ENCODE measurements around the gene KCND3. TPM values are rescaled to one million over a fixed set of nuclear protein-coding genes. Genes with fewer than 3 reads are reported as not detected.

The KCND3 gene
- total and polyA plus RNA-seq, 2 of the 4 experiments (the other 2 are of a cell fraction) = under 0.01 to 0.03 TPM

DNA sequence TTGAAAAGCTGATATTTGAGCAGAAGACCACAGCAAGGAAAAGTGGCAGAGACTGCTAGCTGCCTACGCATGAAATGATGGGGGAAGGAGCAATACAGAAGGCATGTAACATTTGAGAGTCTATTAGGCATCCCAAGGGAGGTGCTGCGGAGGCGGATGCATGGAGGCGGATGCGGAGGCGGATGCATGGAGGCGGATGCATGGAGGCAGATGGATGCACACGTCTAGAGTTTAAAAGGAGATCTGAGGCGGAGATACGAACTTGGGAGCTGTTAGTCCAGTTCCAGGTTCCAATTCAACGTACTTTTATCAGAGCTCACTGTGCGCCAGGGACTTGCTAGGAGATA lies 234.5 kb downstream of the KCND3 start (continued):
- TF ChIP-seq RCOR1 (IDR thresholded peaks at IDR 0.05; ENCODE audit: insufficient replicate concordance, low read length) (no peak), RAD21 (IDR thresholded peaks at IDR 0.05; ENCODE audit: low read length) (no peak), CEBPB (IDR thresholded peaks at IDR 0.05; ENCODE audit: low read depth, low read length) (no peak)

DNA sequence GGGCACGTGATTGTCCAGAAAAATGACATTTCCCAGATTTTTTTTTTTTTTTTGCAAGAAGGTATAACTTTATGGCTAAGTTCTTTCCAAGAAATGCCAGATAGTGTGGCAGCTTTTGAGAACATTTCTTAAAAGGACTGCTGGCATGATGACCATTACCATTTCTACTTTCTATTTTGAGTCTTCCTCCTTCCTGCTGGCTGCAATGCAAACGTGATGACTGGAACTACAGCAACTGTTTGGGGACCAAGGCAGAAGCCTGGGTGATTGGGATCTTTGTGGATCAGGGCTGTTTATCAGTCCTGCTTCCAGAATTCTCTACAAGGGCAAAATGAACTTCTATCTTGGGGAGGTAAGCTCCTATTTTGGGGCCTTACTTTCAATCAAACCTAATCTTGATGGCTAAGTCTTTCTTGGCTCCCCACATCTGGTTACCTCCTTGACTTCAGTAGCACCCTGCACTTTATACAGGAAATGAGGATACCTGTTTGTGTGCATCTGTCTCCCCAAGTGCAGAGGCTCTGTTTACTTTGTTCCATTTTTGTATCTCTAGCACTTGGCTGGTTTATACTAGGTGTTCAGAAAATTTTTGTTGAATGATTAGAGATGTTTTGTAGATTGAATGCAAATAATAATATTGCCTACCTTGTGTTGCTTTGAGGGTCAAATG lies 237.4 kb downstream of the KCND3 start:
- TF ChIP-seq, protein P1, sequence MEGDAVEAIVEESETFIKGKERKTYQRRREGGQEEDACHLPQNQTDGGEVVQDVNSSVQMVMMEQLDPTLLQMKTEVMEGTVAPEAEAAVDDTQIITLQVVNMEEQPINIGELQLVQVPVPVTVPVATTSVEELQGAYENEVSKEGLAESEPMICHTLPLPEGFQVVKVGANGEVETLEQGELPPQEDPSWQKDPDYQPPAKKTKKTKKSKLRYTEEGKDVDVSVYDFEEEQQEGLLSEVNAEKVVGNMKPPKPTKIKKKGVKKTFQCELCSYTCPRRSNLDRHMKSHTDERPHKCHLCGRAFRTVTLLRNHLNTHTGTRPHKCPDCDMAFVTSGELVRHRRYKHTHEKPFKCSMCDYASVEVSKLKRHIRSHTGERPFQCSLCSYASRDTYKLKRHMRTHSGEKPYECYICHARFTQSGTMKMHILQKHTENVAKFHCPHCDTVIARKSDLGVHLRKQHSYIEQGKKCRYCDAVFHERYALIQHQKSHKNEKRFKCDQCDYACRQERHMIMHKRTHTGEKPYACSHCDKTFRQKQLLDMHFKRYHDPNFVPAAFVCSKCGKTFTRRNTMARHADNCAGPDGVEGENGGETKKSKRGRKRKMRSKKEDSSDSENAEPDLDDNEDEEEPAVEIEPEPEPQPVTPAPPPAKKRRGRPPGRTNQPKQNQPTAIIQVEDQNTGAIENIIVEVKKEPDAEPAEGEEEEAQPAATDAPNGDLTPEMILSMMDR (conservative IDR thresholded peaks at IDR 0.05; ENCODE audit: low read depth, low read length) = no peak
- TF ChIP-seq POLR2A (IDR thresholded peaks at IDR 0.05; ENCODE audit: low read depth, low read length) (no peak), BHLHE40 (IDR thresholded peaks at IDR 0.05; ENCODE audit: low read depth, low read length) (no peak), CEBPB (IDR thresholded peaks at IDR 0.05; ENCODE audit: low read depth, low read length) (no peak), CHD1 (IDR thresholded peaks at IDR 0.05; ENCODE audit: low read depth, low read length) (no peak), MAZ (IDR thresholded peaks at IDR 0.05; ENCODE audit: borderline replicate concordance, low read depth, low read length) (no peak), RFX5 (IDR thresholded peaks at IDR 0.05; ENCODE audit: low read depth, low read length) (no peak), MAFK (IDR thresholded peaks at IDR 0.05; ENCODE audit: low read depth, low read length) (no peak), NFE2L2 (IDR thresholded peaks at IDR 0.05; ENCODE audit: low read depth, low read length) (no peak), RAD21 (IDR thresholded peaks at IDR 0.05; ENCODE audit: low read length) (no peak), MXI1 (IDR thresholded peaks at IDR 0.05; ENCODE audit: borderline replicate concordance, low read depth, low read length) (no peak), SMC3 (IDR thresholded peaks at IDR 0.05; ENCODE audit: low read depth, low read length) (no peak)
- no peaks in the 10 kb centered on the region for H3K27me3 ChIP-seq (ENCODE audit: control insufficient read depth, insufficient read depth, low read length)
- no peaks in the 10 kb centered on the region for H3K9me3 ChIP-seq (ENCODE audit: control insufficient read depth, insufficient read depth, low read length)
- no peak overlapping the region for H3K27ac ChIP-seq (ENCODE audit: insufficient read depth, low read length)
- H3K9ac ChIP-seq (ENCODE audit: low read depth, low read length) = no peak overlapping the region
- no peak overlapping the region for H3K14ac ChIP-seq (replicated peaks; ENCODE audit: low read depth, low read length)
- H2AFZ ChIP-seq (replicated peaks; ENCODE audit: low read length, poor library complexity) = no peak overlapping the region
- H4K5ac ChIP-seq (ENCODE audit: low read depth, low read length) = no peak overlapping the region
- dilution Hi-C loops (cut with HindIII; ENCODE audit: low sequenced_read_pairs, unreplicated experiment) = loop anchor here (25.0 kb wide), 1 partner anchor 290 kb away; the partner anchor contains the start of gene C1orf162
- BruUV-seq (replicated peaks) = no TSS peak
- H2BK20ac ChIP-seq (ENCODE audit: low read depth, low read length) = no peak overlapping the region
- no peak overlapping the region for H2BK5ac ChIP-seq (ENCODE audit: low read depth, low read length, poor library complexity, severe bottlenecking)
- WGBS, 2 experiments (ENCODE audit: extremely low coverage in 2 of 2, insufficient read length in 1 of 2) = no CpG with 5 or more reads among the region's 2 CpGs
- in situ Hi-C loops (cut with MboI; ENCODE audit: low sequenced_read_pairs) = loop anchor here (5.0 kb wide), 1 partner anchor 35 kb away; no protein-coding TSS in a partner anchor
- H3K9me1 ChIP-seq (ENCODE audit: insufficient read depth, low read length) = peaks cover 3% of the 10 kb centered on the region; the same call in 1 of the 2 replicates
- H3K4me2 ChIP-seq (ENCODE audit: low read depth, low read length) = no peak overlapping the region
- H3K79me1 ChIP-seq (ENCODE audit: low read depth in 1 of 2, low read length in 2 of 2) = peaks cover 4 to 13% of the 10 kb centered on the region in 2 experiments; a peak in 2 of 4 replicates
- DNase-seq (no peak), ATAC-seq (ENCODE audit: low read depth) (no peak)
- H3K4me1 ChIP-seq (ENCODE audit: control insufficient read depth, insufficient read depth, low read length) = peaks cover 2% of the 10 kb centered on the region
- H3K23ac ChIP-seq (ENCODE audit: low read depth, low read length) = no peak overlapping the region
- no peak overlapping the region for H4K91ac ChIP-seq (ENCODE audit: insufficient read depth, low read depth, low read length)
- no peak overlapping the region for H2AK5ac ChIP-seq (ENCODE audit: low read depth, low read length)
- H4K8ac ChIP-seq (ENCODE audit: low read depth in 2 of 2, low read length in 2 of 2) = no peak overlapping the region
- H3K36me3 ChIP-seq (ENCODE audit: control insufficient read depth, insufficient read depth, low read length) = no peaks in the 10 kb centered on the region
- H2BK120ac ChIP-seq (ENCODE audit: low read depth, low read length) = no peak overlapping the region
- no peak overlapping the region for H3K4me3 ChIP-seq (ENCODE audit: insufficient read depth, low read depth, low read length)
- H3K4ac ChIP-seq (ENCODE audit: low read depth, low read length) = no peak overlapping the region
- H3K56ac ChIP-seq (ENCODE audit: extremely low read depth, insufficient read depth, low read length) = no peak overlapping the region
- POLR2A ChIA-PET (ENCODE audit: unreplicated experiment) = no interaction called here
- no peak overlapping the region for H2AK9ac ChIP-seq (replicated peaks; ENCODE audit: low read depth, low read length, poor library complexity)
- intact Hi-C loops (cut with micrococcal nuclease) = no loop called here
- no peak overlapping the region for H2BK15ac ChIP-seq (ENCODE audit: low read depth, low read length)
- no peak overlapping the region for H3K18ac ChIP-seq (ENCODE audit: low read depth, low read length)
- CTCF ChIA-PET = no interaction called here
- no peaks in the 10 kb centered on the region for H4K20me1 ChIP-seq (ENCODE audit: insufficient read depth, low read length)

Measured in IMR-90 (cell line).